GM23338 (cell line): ENCODE data around the gene EXOC7.

Experiments used
- CREB1 ChIP-seq: fragments of 250-450 bp; sonication (Bioruptor Pico); IDR thresholded peaks from 2 replicates; pipeline ENCODE4 v1.5.0; 2020; ENCODE audit warnings: low read depth, mild to moderate bottlenecking, moderate library complexity
- CTCF ChIP-seq, 2 experiments: fragments of 200-600 bp in 1 of 2; sonication (generic) in 1 of 2; conservative IDR thresholded peaks; 2 replicates each; pipeline versions ENCODE4 v1.5.1 to v1.6.1; 2016 to 2017; ENCODE audit warnings: antibody characterized with exemption in 2 of 2, low read depth in 2 of 2, mild to moderate bottlenecking in 2 of 2, moderate library complexity in 1 of 2
- EZH2 ChIP-seq: fragments of 200-600 bp; sonication (generic); IDR thresholded peaks from one replicate; pipeline ENCODE4 v1.8.0; 2017; ENCODE audit warnings: antibody characterized with exemption, mild to moderate bottlenecking, low read depth; ENCODE audit not compliant: unreplicated experiment
- EZH2phosphoT487 ChIP-seq: fragments of 200-600 bp; sonication (generic); IDR thresholded peaks from one replicate; pipeline ENCODE4 v1.8.1; 2018; ENCODE audit warnings: antibody characterized with exemption; ENCODE audit not compliant: unreplicated experiment
- POLR2AphosphoS5 ChIP-seq: IDR thresholded peaks from 2 replicates; pipeline ENCODE4 v1.6.1; 2016; ENCODE audit warnings: antibody characterized with exemption, low read depth

DNA sequence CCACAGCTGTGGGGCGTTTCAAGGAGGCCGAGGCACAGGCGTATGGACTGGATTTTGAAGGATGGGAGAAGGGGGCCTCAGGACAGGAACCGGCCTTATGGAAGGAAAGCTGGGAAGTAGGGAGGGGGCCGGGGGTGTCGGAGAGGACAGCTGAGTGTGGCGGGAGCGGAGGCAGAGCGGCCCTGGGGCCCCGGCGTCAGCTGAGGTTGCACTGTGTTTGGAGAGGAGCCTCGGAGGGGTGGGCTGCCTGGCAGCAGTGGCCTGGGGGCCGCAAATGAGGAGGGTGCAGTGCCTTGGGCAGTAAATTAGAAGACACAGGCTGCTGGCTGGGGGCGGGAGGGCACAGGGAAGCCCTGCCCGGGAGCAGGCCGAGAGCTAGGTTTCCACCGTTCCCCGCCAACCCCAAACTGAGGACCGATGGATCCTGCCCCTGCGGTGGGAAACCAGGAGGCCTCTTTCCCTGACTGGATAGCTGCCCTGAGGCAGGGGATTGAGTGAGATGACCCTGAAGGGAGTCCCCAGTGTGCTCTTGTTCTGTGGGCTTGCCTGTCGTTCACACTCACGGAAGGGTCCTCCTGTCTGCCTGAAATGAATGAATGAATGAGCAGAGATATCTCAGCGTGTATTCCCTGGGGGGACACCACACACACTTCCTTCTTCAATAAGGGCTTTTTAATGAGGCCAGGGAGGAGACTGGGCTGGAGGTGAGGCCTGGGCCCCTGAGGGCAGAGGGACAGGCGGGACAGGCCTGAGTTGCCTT is 19.0 kb upstream of the EXOC7 start:
- TF ChIP-seq CTCF (conservative IDR thresholded peaks at IDR 0.05; ENCODE audit: low read depth in 2 of 2) = no peak
- TF ChIP-seq EZH2 = no peak
- no peak for TF ChIP-seq POLR2AphosphoS5
- TF ChIP-seq EZH2phosphoT487 = no peak
- TF ChIP-seq CREB1 (CRISPR knock-in tag) = no peak
